A673 (cell line): ENCODE data around the gene LPIN2.

Experiments used
- CTCF ChIP-seq: fragments of 300-800, 200-600 bp; sonication (generic); conservative IDR thresholded peaks from 2 replicates; pipeline ENCODE4 v1.5.1; 2017; ENCODE audit warnings: low read depth, mild to moderate bottlenecking, antibody characterized with exemption, low read length, moderate library complexity, mixed read lengths
- EZH2 ChIP-seq: fragments of 200-600 bp; sonication (generic); IDR thresholded peaks from 2 replicates; pipeline ENCODE4 v1.6.1; 2017; ENCODE audit warnings: borderline replicate concordance, low read depth, mild to moderate bottlenecking, mixed read lengths, antibody characterized with exemption, low read length; ENCODE audit not compliant: poor library complexity, severe bottlenecking

GRCh38 chr18:2970772-2971659 lies 41.9 kb downstream of the LPIN2 start:
- TF ChIP-seq EZH2 (no peak), CTCF (no peak)
